ENCODE measurements around the gene TRIM2. TPM values are rescaled to one million over a fixed set of nuclear protein-coding genes. Genes with fewer than 3 reads are reported as not detected.

The TRIM2 gene
- total RNA-seq, 4 donors from 2014 or later: 2.6 to 7.2 (median 3.8) TPM

- DNase-seq: no peak
Observed at GRCh38 chr4:153205757-153206156, 1.5 kb downstream of the TRIM2 start.

GRCh38 chr4:153206534-153206933 is 2.3 kb downstream of the TRIM2 start:
- Histone ChIP-seq H3K36me3 (no peaks in the 10 kb centered on the region), H3K9me3 (no peaks in the 10 kb centered on the region), H3K4me3 (no peak overlapping the region), H3K4me1 (peaks cover 0 to 3% of the 10 kb centered on the region in 2 donors), H3K27ac (no peak overlapping the region), H3K27me3 (no peaks in the 10 kb centered on the region)
- in situ Hi-C loops (cut with MboI; ENCODE audit: low sequenced_read_pairs in 4 of 4): loop anchor here in 1 of 4 donors (25.0 kb wide), 1 partner anchor 106 kb away; no protein-coding TSS in a partner anchor
- DNase-seq (no peak), ATAC-seq (no peak)
- intact Hi-C loops (cut with DNase I; ENCODE audit: low total_unique reads): loop anchor here (5.0 kb wide), 1 partner anchor 111 kb away; no protein-coding TSS in a partner anchor
- no peak for TF ChIP-seq POLR2A (IDR thresholded peaks at IDR 0.05)
- no peak for TF ChIP-seq CTCF (IDR thresholded peaks at IDR 0.05 in 4 of 5, conservative IDR thresholded peaks at IDR 0.05 in 1 of 5)

More at GRCh38 chr4:153205757-153206156, 1.5 kb downstream of the TRIM2 start:
- TF ChIP-seq CTCF (IDR thresholded peaks at IDR 0.05 in 4 of 5, conservative IDR thresholded peaks at IDR 0.05 in 1 of 5): no peak
- no peak for TF ChIP-seq POLR2A (IDR thresholded peaks at IDR 0.05)
- no peak for ATAC-seq
- Histone ChIP-seq H3K4me1 (peaks cover 0 to 3% of the 10 kb centered on the region in 2 donors), H3K4me3 (no peak overlapping the region), H3K27ac (no peak overlapping the region), H3K36me3 (no peaks in the 10 kb centered on the region), H3K27me3 (no peaks in the 10 kb centered on the region), H3K9me3 (no peaks in the 10 kb centered on the region)
- intact Hi-C loops (cut with DNase I; ENCODE audit: low total_unique reads): loop anchor here (5.0 kb wide), 1 partner anchor 112 kb away; no protein-coding TSS in a partner anchor
- in situ Hi-C loops (cut with MboI; ENCODE audit: low sequenced_read_pairs in 4 of 4): loop anchor here in 1 of 4 donors (25.0 kb wide), 1 partner anchor 107 kb away; no protein-coding TSS in a partner anchor

- no peaks in the 10 kb centered on the region for H3K27me3 ChIP-seq
- no peak for TF ChIP-seq POLR2A (IDR thresholded peaks at IDR 0.05)
- no peak for TF ChIP-seq CTCF (IDR thresholded peaks at IDR 0.05 in 4 of 5, conservative IDR thresholded peaks at IDR 0.05 in 1 of 5)
- intact Hi-C loops (cut with DNase I; ENCODE audit: low total_unique reads): loop anchor here (5.0 kb wide), 1 partner anchor 110 kb away; no protein-coding TSS in a partner anchor
- DNase-seq (no peak), ATAC-seq (no peak)
- no peaks in the 10 kb centered on the region for H3K9me3 ChIP-seq
- peaks cover 0 to 3% of the 10 kb centered on the region in 2 donors for H3K4me1 ChIP-seq
- no peaks in the 10 kb centered on the region for H3K36me3 ChIP-seq
- no peak overlapping the region for H3K27ac ChIP-seq
- no peak overlapping the region for H3K4me3 ChIP-seq
- in situ Hi-C loops (cut with MboI; ENCODE audit: low sequenced_read_pairs in 4 of 4): loop anchor here in 1 of 4 donors (25.0 kb wide), 1 partner anchor 105 kb away; no protein-coding TSS in a partner anchor
Observed at GRCh38 chr4:153207027-153207426, 2.8 kb downstream of the TRIM2 start.

GRCh38 chr4:153207567-153207966 is 3.3 kb downstream of the TRIM2 start:
- Histone ChIP-seq H3K27ac (no peak overlapping the region), H3K27me3 (no peaks in the 10 kb centered on the region), H3K36me3 (no peaks in the 10 kb centered on the region), H3K4me1 (peaks cover 0 to 3% of the 10 kb centered on the region in 2 donors), H3K9me3 (no peaks in the 10 kb centered on the region), H3K4me3 (no peak overlapping the region)
- in situ Hi-C loops (cut with MboI; ENCODE audit: low sequenced_read_pairs in 4 of 4): loop anchor here in 1 of 4 donors (25.0 kb wide), 1 partner anchor 105 kb away; no protein-coding TSS in a partner anchor
- DNase-seq: no peak
- peak in 1 of 2 donors; percentile 51 for ATAC-seq
- peak; percentile 9 to 60 (median 38) for TF ChIP-seq CTCF (IDR thresholded peaks at IDR 0.05 in 4 of 5, conservative IDR thresholded peaks at IDR 0.05 in 1 of 5)
- no peak for TF ChIP-seq POLR2A (IDR thresholded peaks at IDR 0.05)
- intact Hi-C loops (cut with DNase I; ENCODE audit: low total_unique reads): loop anchor here (5.0 kb wide), 1 partner anchor 110 kb away; no protein-coding TSS in a partner anchor
